Brain microvascular endothelial cell (primary cell): Measurements from ENCODE around the gene AANAT.

ENCODE experiments used
- DNase-seq: peaks from one replicate; pipeline ENCODE4 v3.0.0-alpha.2; 2020
- H3K27ac ChIP-seq: fragments of 250-450 bp; sonication (Bioruptor Pico); 2 replicates; pipeline ENCODE4 v1.5.1; 2020; ENCODE audit warnings: mild to moderate bottlenecking, moderate library complexity
- H3K27me3 ChIP-seq: fragments of 250-450 bp; sonication (Bioruptor Pico); replicated peaks from 2 replicates; pipeline ENCODE4 v1.5.1; 2020; ENCODE audit warnings: mild to moderate bottlenecking
- H3K36me3 ChIP-seq: fragments of 250-450 bp; sonication (Bioruptor Pico); replicated peaks from 2 replicates; pipeline ENCODE4 v1.5.1; 2020; ENCODE audit warnings: mild to moderate bottlenecking
- H3K4me3 ChIP-seq: 2 replicates; pipeline ENCODE4 v1.5.1; 2011; ENCODE audit warnings: low read depth, mild to moderate bottlenecking, control low read depth, low read length, moderate library complexity
- CTCF ChIP-seq: IDR thresholded peaks from 2 replicates; pipeline ENCODE4 v1.5.1; 2011; ENCODE audit warnings: low read depth, mild to moderate bottlenecking, moderate library complexity, low read length, control low read depth, inconsistent platforms; ENCODE audit errors: missing control alignments
- in situ Hi-C: cut with HindIII; loops from 2 replicates; pipeline ENCODE4 v1.10.0; 2017; ENCODE audit warnings: low sequenced_read_pairs, low pct_ligation_motif_present

Gene AANAT

GRCh38 chr17:76472726-76473125 lies 5.3 kb downstream of the AANAT start:
- no peak overlapping the region for H3K4me3 ChIP-seq
- no peak for TF ChIP-seq CTCF
- H3K36me3 ChIP-seq, result peaks cover 40% of the 10 kb centered on the region
- H3K27me3 ChIP-seq, result no peaks in the 10 kb centered on the region
- H3K27ac ChIP-seq, result no peak overlapping the region
- in situ Hi-C loops, result no loop called here
- DNase-seq, result no peak

GRCh38 chr17:76473541-76473985 lies 6.2 kb downstream of the AANAT start:
- Histone ChIP-seq H3K27me3 (no peaks in the 10 kb centered on the region), H3K36me3 (peaks cover 40% of the 10 kb centered on the region), H3K4me3 (no peak overlapping the region), H3K27ac (no peak overlapping the region)
- DNase-seq, result no peak
- in situ Hi-C loops, result no loop called here
- peak; percentile 64 for TF ChIP-seq CTCF

- no peak for DNase-seq
- no peak overlapping the region for H3K27ac ChIP-seq
- peaks cover 40% of the 10 kb centered on the region for H3K36me3 ChIP-seq
- in situ Hi-C loops, result no loop called here
- no peak overlapping the region for H3K4me3 ChIP-seq
- no peak for TF ChIP-seq CTCF
- no peaks in the 10 kb centered on the region for H3K27me3 ChIP-seq
Measured at GRCh38 chr17:76474238-76474637, 6.8 kb downstream of the AANAT start.

- Histone ChIP-seq H3K36me3 (peaks cover 40% of the 10 kb centered on the region), H3K27ac (no peak overlapping the region), H3K27me3 (no peaks in the 10 kb centered on the region), H3K4me3 (no peak overlapping the region)
- DNase-seq, result no peak
- no peak for TF ChIP-seq CTCF
- in situ Hi-C loops, result no loop called here
Measured at GRCh38 chr17:76474894-76475293, 7.5 kb downstream of the AANAT start.

- TF ChIP-seq CTCF, result no peak
- in situ Hi-C loops, result no loop called here
- H3K36me3 ChIP-seq, result peaks cover 40% of the 10 kb centered on the region
- no peak overlapping the region for H3K4me3 ChIP-seq
- no peak overlapping the region for H3K27ac ChIP-seq
- H3K27me3 ChIP-seq, result no peaks in the 10 kb centered on the region
- no peak for DNase-seq
Measured at GRCh38 chr17:76475302-76475701, 7.9 kb downstream of the AANAT start.

- no peaks in the 10 kb centered on the region for H3K27me3 ChIP-seq
- in situ Hi-C loops, result no loop called here
- no peak for DNase-seq
- no peak overlapping the region for H3K4me3 ChIP-seq
- peaks cover 36% of the 10 kb centered on the region for H3K36me3 ChIP-seq
- H3K27ac ChIP-seq, result no peak overlapping the region
- no peak for TF ChIP-seq CTCF
Measured at GRCh38 chr17:76476736-76477135, 9.3 kb downstream of the AANAT start.
